Thyroid gland (tissue), 4 donors: ENCODE data around the gene GLI3.

ENCODE experiments used
- POLR2A ChIP-seq, 2 donors: fragments of 450-650 bp; IDR thresholded peaks; one replicate each; pipeline ENCODE4 v1.6.1; 2017; ENCODE audit warnings: antibody characterized with exemption in 2 of 2, mild to moderate bottlenecking in 2 of 2, moderate library complexity in 1 of 2
- TF ChIP-seq, protein P1 (sequence below), 6 experiments: fragments of 200-600 bp in 3 of 6; fragments of 450-650 bp in 3 of 6; sonication (generic) in 3 of 6; IDR thresholded peaks; one replicate each; pipeline ENCODE4 v1.5.1; 2016 to 2019; ENCODE audit warnings: antibody characterized with exemption in 6 of 6, mild to moderate bottlenecking in 2 of 6, inconsistent platforms in 1 of 6, moderate library complexity in 1 of 6

DNA sequence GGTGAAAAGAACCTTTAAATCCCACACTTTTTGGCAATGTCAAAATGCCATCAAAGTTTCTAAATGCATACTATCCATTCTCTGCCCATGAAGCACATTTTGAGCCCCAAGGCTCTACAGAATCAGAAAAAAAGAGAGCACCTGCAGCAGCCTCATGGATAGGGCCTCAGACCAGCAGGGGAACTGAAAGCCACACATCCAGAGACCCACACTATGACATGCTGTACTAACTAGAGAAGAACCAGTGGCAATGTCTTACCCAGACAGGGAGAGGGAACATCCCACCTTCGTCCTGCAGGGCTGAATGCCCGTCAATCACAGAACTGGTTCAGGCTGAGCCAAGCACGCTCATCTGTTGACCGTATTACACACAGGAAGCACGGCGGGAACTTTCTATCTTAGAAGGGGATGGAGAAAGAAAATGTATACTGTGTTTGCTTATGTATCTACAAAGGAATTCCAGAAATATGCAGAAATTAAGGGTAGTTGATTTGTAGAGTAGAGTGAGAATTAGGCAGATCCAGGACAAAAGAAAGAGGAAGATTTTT, 237.2 kb downstream of the GLI3 start:
- TF ChIP-seq, protein P1, sequence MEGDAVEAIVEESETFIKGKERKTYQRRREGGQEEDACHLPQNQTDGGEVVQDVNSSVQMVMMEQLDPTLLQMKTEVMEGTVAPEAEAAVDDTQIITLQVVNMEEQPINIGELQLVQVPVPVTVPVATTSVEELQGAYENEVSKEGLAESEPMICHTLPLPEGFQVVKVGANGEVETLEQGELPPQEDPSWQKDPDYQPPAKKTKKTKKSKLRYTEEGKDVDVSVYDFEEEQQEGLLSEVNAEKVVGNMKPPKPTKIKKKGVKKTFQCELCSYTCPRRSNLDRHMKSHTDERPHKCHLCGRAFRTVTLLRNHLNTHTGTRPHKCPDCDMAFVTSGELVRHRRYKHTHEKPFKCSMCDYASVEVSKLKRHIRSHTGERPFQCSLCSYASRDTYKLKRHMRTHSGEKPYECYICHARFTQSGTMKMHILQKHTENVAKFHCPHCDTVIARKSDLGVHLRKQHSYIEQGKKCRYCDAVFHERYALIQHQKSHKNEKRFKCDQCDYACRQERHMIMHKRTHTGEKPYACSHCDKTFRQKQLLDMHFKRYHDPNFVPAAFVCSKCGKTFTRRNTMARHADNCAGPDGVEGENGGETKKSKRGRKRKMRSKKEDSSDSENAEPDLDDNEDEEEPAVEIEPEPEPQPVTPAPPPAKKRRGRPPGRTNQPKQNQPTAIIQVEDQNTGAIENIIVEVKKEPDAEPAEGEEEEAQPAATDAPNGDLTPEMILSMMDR (IDR thresholded peaks at IDR 0.05): no peak
- no peak for TF ChIP-seq POLR2A (IDR thresholded peaks at IDR 0.05)
